HL-60 (cell line): ENCODE measurements around the gene LAMA2.

Experiments
- DNase-seq, 2 experiments: peaks; one replicate each; pipeline ENCODE4 v3.0.0-alpha.2; 2010 to 2020; ENCODE audit warnings: low read depth in 1 of 2, low spot score in 1 of 2
- H3K27ac ChIP-seq: fragments of 250-450 bp; sonication (Bioruptor Pico); replicated peaks from 2 replicates; pipeline ENCODE4 v1.5.1; 2020; ENCODE audit warnings: mild to moderate bottlenecking, moderate library complexity
- H3K27me3 ChIP-seq: fragments of 250-450 bp; sonication (Bioruptor Pico); 2 replicates; pipeline ENCODE4 v1.5.1; 2021; ENCODE audit warnings: mild to moderate bottlenecking, moderate library complexity; ENCODE audit not compliant: insufficient read depth, poor library complexity, severe bottlenecking
- H3K4me3 ChIP-seq: replicated peaks from 2 replicates; pipeline ENCODE4 v1.5.1; 2011; ENCODE audit warnings: mild to moderate bottlenecking, control low read depth, low read length; ENCODE audit not compliant: insufficient read depth
- GABPA ChIP-seq: IDR thresholded peaks from 2 replicates; pipeline ENCODE4 v1.6.1; 2012; ENCODE audit warnings: low read depth
- POLR2AphosphoS5 ChIP-seq: IDR thresholded peaks from 2 replicates; pipeline ENCODE4 v1.6.1; 2012; ENCODE audit warnings: low read depth
- SPI1 ChIP-seq: IDR thresholded peaks from 2 replicates; pipeline ENCODE4 v1.6.1; 2012; ENCODE audit warnings: low read depth, mild to moderate bottlenecking, borderline replicate concordance
- TF ChIP-seq, protein P1 (sequence below): IDR thresholded peaks from one replicate; pipeline ENCODE4 v1.5.1; 2011; ENCODE audit warnings: low read length, control low read depth, inconsistent platforms; ENCODE audit not compliant: insufficient read depth
- TF ChIP-seq, protein P2 (sequence below): IDR thresholded peaks from 2 replicates; pipeline ENCODE4 v1.6.1; 2012; ENCODE audit warnings: low read depth; ENCODE audit not compliant: insufficient replicate concordance

The LAMA2 gene

DNA sequence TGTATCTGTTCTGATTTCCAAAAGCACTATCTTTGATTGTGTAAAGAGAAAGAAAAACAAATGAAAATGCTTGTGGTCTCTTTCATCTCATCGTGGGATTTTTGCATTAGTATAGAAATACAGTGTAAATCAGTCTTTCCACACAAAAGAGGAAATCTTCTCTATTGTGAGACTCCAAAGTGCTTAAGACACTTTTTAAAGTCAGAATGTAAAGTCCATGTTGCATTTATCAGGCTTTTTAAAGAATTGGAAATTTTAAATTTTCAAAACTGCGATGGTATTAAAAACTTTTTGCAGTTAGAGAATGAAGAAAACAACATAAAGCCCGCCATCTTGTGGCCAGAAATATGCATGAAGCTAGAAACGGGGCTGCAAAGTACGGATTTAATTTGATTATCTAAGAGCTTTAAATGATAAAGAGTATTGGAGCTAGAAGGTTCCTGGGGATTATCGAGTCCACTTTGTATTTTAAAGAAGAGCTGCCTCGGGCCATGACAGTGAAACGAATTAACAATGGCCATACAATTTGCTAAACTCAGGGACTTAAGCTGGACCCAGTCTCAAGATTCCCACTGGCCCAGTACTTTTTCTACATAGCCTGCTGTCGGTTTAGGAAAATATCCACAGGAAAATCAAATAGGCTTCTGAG, 487.5 kb downstream of the LAMA2 start:
- H3K27ac ChIP-seq: no peak overlapping the region
- no peaks in the 10 kb centered on the region for H3K27me3 ChIP-seq
- H3K4me3 ChIP-seq: no peak overlapping the region
- DNase-seq: no peak
- TF ChIP-seq GABPA: no peak
- TF ChIP-seq, protein P1, sequence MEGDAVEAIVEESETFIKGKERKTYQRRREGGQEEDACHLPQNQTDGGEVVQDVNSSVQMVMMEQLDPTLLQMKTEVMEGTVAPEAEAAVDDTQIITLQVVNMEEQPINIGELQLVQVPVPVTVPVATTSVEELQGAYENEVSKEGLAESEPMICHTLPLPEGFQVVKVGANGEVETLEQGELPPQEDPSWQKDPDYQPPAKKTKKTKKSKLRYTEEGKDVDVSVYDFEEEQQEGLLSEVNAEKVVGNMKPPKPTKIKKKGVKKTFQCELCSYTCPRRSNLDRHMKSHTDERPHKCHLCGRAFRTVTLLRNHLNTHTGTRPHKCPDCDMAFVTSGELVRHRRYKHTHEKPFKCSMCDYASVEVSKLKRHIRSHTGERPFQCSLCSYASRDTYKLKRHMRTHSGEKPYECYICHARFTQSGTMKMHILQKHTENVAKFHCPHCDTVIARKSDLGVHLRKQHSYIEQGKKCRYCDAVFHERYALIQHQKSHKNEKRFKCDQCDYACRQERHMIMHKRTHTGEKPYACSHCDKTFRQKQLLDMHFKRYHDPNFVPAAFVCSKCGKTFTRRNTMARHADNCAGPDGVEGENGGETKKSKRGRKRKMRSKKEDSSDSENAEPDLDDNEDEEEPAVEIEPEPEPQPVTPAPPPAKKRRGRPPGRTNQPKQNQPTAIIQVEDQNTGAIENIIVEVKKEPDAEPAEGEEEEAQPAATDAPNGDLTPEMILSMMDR: peak; percentile 17

DNA sequence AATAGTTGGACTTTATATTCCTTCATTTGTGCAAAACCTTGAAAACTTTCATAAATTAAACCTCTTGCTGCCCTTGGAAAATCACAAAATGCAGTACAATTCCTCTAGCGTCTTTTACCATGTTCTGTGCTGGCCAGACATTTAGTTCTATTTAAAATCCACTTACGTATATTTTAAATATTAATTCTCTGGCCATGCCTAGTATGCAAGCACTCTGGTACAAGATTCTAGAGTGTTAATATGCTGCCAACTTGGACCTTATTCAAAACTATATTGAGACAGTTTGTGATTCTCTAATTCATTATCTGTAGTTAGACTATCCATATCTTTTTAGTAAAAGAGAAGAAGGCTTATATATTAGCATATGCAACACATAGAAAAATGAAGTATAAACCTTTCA, 498.9 kb downstream of the LAMA2 start:
- no peak overlapping the region for H3K4me3 ChIP-seq
- TF ChIP-seq, protein P1: no peak
- no peak for TF ChIP-seq SPI1
- no peak for TF ChIP-seq POLR2AphosphoS5
- TF ChIP-seq, protein P2, sequence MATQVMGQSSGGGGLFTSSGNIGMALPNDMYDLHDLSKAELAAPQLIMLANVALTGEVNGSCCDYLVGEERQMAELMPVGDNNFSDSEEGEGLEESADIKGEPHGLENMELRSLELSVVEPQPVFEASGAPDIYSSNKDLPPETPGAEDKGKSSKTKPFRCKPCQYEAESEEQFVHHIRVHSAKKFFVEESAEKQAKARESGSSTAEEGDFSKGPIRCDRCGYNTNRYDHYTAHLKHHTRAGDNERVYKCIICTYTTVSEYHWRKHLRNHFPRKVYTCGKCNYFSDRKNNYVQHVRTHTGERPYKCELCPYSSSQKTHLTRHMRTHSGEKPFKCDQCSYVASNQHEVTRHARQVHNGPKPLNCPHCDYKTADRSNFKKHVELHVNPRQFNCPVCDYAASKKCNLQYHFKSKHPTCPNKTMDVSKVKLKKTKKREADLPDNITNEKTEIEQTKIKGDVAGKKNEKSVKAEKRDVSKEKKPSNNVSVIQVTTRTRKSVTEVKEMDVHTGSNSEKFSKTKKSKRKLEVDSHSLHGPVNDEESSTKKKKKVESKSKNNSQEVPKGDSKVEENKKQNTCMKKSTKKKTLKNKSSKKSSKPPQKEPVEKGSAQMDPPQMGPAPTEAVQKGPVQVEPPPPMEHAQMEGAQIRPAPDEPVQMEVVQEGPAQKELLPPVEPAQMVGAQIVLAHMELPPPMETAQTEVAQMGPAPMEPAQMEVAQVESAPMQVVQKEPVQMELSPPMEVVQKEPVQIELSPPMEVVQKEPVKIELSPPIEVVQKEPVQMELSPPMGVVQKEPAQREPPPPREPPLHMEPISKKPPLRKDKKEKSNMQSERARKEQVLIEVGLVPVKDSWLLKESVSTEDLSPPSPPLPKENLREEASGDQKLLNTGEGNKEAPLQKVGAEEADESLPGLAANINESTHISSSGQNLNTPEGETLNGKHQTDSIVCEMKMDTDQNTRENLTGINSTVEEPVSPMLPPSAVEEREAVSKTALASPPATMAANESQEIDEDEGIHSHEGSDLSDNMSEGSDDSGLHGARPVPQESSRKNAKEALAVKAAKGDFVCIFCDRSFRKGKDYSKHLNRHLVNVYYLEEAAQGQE: no peak
- no peak for TF ChIP-seq GABPA
- DNase-seq: no peak
- no peak overlapping the region for H3K27ac ChIP-seq
- H3K27me3 ChIP-seq: no peaks in the 10 kb centered on the region

DNA sequence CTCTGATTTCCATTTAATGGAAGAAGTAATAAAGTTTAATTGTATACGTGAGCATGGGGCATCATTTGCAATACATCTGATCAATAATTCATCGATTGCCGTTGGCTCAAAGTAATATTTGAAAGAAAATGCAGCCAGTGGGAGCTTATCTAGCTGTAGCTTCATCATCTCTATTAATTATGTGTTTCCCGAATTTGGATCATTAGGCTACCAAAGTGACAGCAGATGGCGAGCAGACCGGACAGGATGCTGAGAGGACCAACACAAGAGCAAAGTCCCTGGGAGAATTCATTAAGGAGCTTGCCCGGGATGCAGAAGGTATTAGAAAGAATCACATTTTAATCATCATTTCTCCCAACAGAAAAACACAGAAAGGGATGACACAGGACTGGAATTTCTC, 500.0 kb downstream of the LAMA2 start:
- TF ChIP-seq, protein P1: no peak
- TF ChIP-seq, protein P2: no peak
- TF ChIP-seq POLR2AphosphoS5 (no peak), GABPA (no peak), SPI1 (no peak)
- Histone ChIP-seq H3K27me3 (no peaks in the 10 kb centered on the region), H3K27ac (no peak overlapping the region), H3K4me3 (no peak overlapping the region)
- DNase-seq: no peak

DNA sequence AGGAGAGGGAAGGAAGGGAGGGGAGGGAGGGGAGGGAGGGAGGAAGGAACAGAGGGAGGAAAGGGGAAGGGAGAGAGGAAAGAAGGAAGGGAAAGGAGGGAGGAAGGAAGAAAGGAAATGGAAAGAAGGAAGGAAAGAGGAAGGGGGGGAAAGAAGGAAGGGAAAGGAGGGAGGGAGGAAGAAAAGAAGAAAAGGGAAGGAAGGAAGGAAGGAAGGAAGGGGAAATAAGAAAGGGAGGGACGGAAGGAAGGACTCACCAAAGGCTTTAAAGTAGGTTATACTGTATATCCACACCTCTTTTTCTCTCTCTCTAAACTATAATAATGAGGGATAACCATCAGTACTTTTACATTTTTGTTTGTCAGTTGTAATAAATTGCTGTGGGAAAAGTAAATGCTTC, 502.2 kb downstream of the LAMA2 start:
- Histone ChIP-seq H3K27me3 (no peaks in the 10 kb centered on the region), H3K4me3 (no peak overlapping the region), H3K27ac (no peak overlapping the region)
- DNase-seq: no peak
- TF ChIP-seq GABPA (no peak), POLR2AphosphoS5 (no peak), SPI1 (no peak)
- TF ChIP-seq, protein P2: no peak
- TF ChIP-seq, protein P1: no peak
